ENCODE measurements around the gene ZNF76. TPM values are rescaled to one million over a fixed set of nuclear protein-coding genes. Genes with fewer than 3 reads are reported as not detected.

The ZNF76 gene
- total and polyA plus RNA-seq, 2 of the 13 experiments (the other 11 are each of a cell fraction or from before 2014, with no cell fraction given): 13.2 to 26.4 TPM

GRCh38 chr6:35310265-35310831, 50.8 kb downstream of the ZNF76 start:
- Histone ChIP-seq H3K36me3 (replicated peaks in 1 of 2; ENCODE audit: control insufficient read depth in 1 of 2, insufficient read depth in 2 of 2, low read length in 2 of 2) (no peaks in the 10 kb centered on the region), H2AFZ (ENCODE audit: low read length) (no peak overlapping the region), H3K4me1 (ENCODE audit: insufficient read depth, low read length) (no peaks in the 10 kb centered on the region), H3K27me3 (ENCODE audit: control insufficient read depth in 1 of 2, insufficient read depth in 2 of 2, low read length in 2 of 2) (no peaks in the 10 kb centered on the region), H3K4me2 (ENCODE audit: low read depth, low read length) (no peak overlapping the region), H3K27ac (ENCODE audit: extremely low read length, insufficient read depth, low read length) (no peak overlapping the region), H3K9ac (ENCODE audit: insufficient read depth, low read depth, low read length) (no peak overlapping the region), H4K20me1 (ENCODE audit: insufficient read depth, low read length) (no peaks in the 10 kb centered on the region), H3K4me3 (replicated peaks in 1 of 3; ENCODE audit: insufficient read depth in 1 of 3, low read depth in 2 of 3, low read length in 3 of 3) (no peak overlapping the region), H3K79me2 (ENCODE audit: insufficient read depth, low read length) (no peaks in the 10 kb centered on the region), H3K9me3 (ENCODE audit: low read length) (no peaks in the 10 kb centered on the region)
- DNase-seq (ENCODE audit: low spot score) (no peak), ATAC-seq (no peak), FAIRE-seq (no peak)
- WGBS (ENCODE audit: low lambda C conversion rate): 75% methylated on average over 3 of the region's 6 CpGs
- ChIA-PET POLR2A (no interaction called here), CTCF (ENCODE audit: low intra/inter-chr PET ratio, low total read pairs) (no interaction called here)
- in situ Hi-C loops (cut with HindIII; ENCODE audit: extremely low pct_ligation_motif_present, low pct_unique_long_range_greater_than_20kb): loop anchor here (10.0 kb wide), 1 partner anchor 424 kb away; the partner anchor contains the start of gene ARMC12
- BruUV-seq (replicated peaks): no TSS peak
- intact Hi-C loops (cut with micrococcal nuclease; ENCODE audit: unreplicated experiment): no loop called here
- TF ChIP-seq LCORL (IDR thresholded peaks at IDR 0.05) (no peak), LCORL (CRISPR knock-in tag; IDR thresholded peaks at IDR 0.05) (no peak), MBNL3 (CRISPR knock-in tag; conservative IDR thresholded peaks at IDR 0.05) (no peak), HOXA3 (CRISPR knock-in tag; IDR thresholded peaks at IDR 0.05) (no peak), HINFP (CRISPR knock-in tag; IDR thresholded peaks at IDR 0.05; ENCODE audit: low read depth) (no peak), KDM2A (CRISPR knock-in tag; IDR thresholded peaks at IDR 0.05; ENCODE audit: borderline replicate concordance, low read depth) (no peak), ZNF34 (CRISPR knock-in tag; IDR thresholded peaks at IDR 0.05; ENCODE audit: borderline replicate concordance) (no peak), SMAD9 (CRISPR knock-in tag; IDR thresholded peaks at IDR 0.05) (no peak), ZNF761 (CRISPR knock-in tag; conservative IDR thresholded peaks at IDR 0.05) (no peak), ZNF367 (CRISPR knock-in tag; IDR thresholded peaks at IDR 0.05; ENCODE audit: borderline replicate concordance) (no peak), CREBL2 (CRISPR knock-in tag; IDR thresholded peaks at IDR 0.05; ENCODE audit: borderline replicate concordance) (no peak), PAXIP1 (CRISPR knock-in tag; conservative IDR thresholded peaks at IDR 0.05) (no peak), SP4 (CRISPR knock-in tag; IDR thresholded peaks at IDR 0.05) (no peak), CAMTA2 (CRISPR knock-in tag; IDR thresholded peaks at IDR 0.05; ENCODE audit: borderline replicate concordance) (no peak), SMAD3 (CRISPR knock-in tag; IDR thresholded peaks at IDR 0.05) (no peak), ZSCAN30 (CRISPR knock-in tag; IDR thresholded peaks at IDR 0.05) (no peak), IRF9 (CRISPR knock-in tag; IDR thresholded peaks at IDR 0.05; ENCODE audit: borderline replicate concordance) (no peak), SOX13 (IDR thresholded peaks at IDR 0.05) (no peak), SOX13 (CRISPR knock-in tag; conservative IDR thresholded peaks at IDR 0.05 in 1 of 2, IDR thresholded peaks at IDR 0.05 in 1 of 2) (no peak), CHD2 (IDR thresholded peaks at IDR 0.05; ENCODE audit: low read depth, low read length) (no peak), ZNF17 (CRISPR knock-in tag; IDR thresholded peaks at IDR 0.05) (no peak)
